OCI-LY7 (cell line): Measurements from ENCODE around the gene PIK3R6. TPM values are rescaled to one million over a fixed set of nuclear protein-coding genes. Genes with fewer than 3 reads are reported as not detected.

Experiments
- BruUV-seq: library from RNA; stranded (reverse); fragments of 400-500 nt; replicated peaks from 2 replicates; lab custom pipeline; 2021; lab: Mats Ljungman, UMichigan
- CTCF ChIA-PET: fragments of 300-600 bp; sonication (Branson Sonifier 250); formaldehyde crosslinking; loops from one replicate; lab custom pipeline; 2022; ENCODE audit warnings: antibody characterized with exemption; ENCODE audit not compliant: unreplicated experiment; lab: Charles Lee
- POLR2A ChIA-PET: fragments of 300-600 bp; sonication (Branson Sonifier 250); formaldehyde crosslinking; loops from one replicate; lab custom pipeline; 2022; ENCODE audit warnings: antibody characterized with exemption; lab: Charles Lee
- DNase-seq: peaks from one replicate; pipeline ENCODE4 v3.0.0-alpha.2; 2015; ENCODE audit warnings: low spot score
- H2AFZ ChIP-seq: fragments of 200-600 bp; sonication (generic), shearing (Covaris generic); 2 replicates; pipeline ENCODE4 v1.6.1; 2014; ENCODE audit warnings: mild to moderate bottlenecking, antibody characterized with exemption, low read length, moderate library complexity
- H3K27ac ChIP-seq: fragments of 200-600 bp; sonication (generic); 2 replicates; pipeline ENCODE4 v1.5.1; 2014; ENCODE audit warnings: mixed run types, low read depth, mild to moderate bottlenecking, moderate library complexity, low read length, inconsistent platforms; ENCODE audit not compliant: poor library complexity, severe bottlenecking
- H3K36me3 ChIP-seq: fragments of 200-600 bp; sonication (generic); 2 replicates; pipeline ENCODE4 v1.6.1; 2014; ENCODE audit warnings: mild to moderate bottlenecking, antibody characterized with exemption, low read length, moderate library complexity, mixed read lengths; ENCODE audit not compliant: insufficient read depth
- H3K4me1 ChIP-seq: fragments of 200-600 bp; sonication (generic); 2 replicates; pipeline ENCODE4 v1.5.1; 2014; ENCODE audit warnings: mild to moderate bottlenecking, low read length; ENCODE audit not compliant: insufficient read depth, poor library complexity, severe bottlenecking
- H3K4me2 ChIP-seq: fragments of 200-600 bp; sonication (generic); 2 replicates; pipeline ENCODE4 v1.6.1; 2014; ENCODE audit warnings: mild to moderate bottlenecking, low read length
- H3K4me3 ChIP-seq: fragments of 200-600 bp; sonication (generic); 2 replicates; pipeline ENCODE4 v1.5.1; 2014; ENCODE audit warnings: mild to moderate bottlenecking, low read depth, low read length; ENCODE audit not compliant: poor library complexity, severe bottlenecking
- H3K79me2 ChIP-seq: fragments of 200-600 bp; sonication (generic); 2 replicates; pipeline ENCODE4 v1.6.1; 2016; ENCODE audit warnings: low read depth, mild to moderate bottlenecking, low read length, moderate library complexity, mixed read lengths; ENCODE audit not compliant: insufficient read depth
- H3K9me2 ChIP-seq: fragments of 200-600 bp; sonication (generic); 2 replicates; pipeline ENCODE4 v1.6.1; 2016; ENCODE audit warnings: mild to moderate bottlenecking, low read length, mixed read lengths; ENCODE audit not compliant: insufficient read depth
- H3K9me3 ChIP-seq: fragments of 200-600 bp; sonication (generic); 2 replicates; pipeline ENCODE4 v1.6.1; 2014; ENCODE audit warnings: mild to moderate bottlenecking, mixed run types, low read length, mixed read lengths
- H4K20me1 ChIP-seq: fragments of 200-600 bp; sonication (generic); 2 replicates; pipeline ENCODE4 v1.6.1; 2014; ENCODE audit warnings: mild to moderate bottlenecking, antibody characterized with exemption, low read length, moderate library complexity, mixed read lengths; ENCODE audit not compliant: insufficient read depth
- CTCF ChIP-seq: fragments of 200-600 bp; sonication (generic); conservative IDR thresholded peaks from 2 replicates; pipeline ENCODE4 v1.5.1; 2014; ENCODE audit warnings: mild to moderate bottlenecking, antibody characterized with exemption, low read length, moderate library complexity, mixed read lengths
- EZH2phosphoT487 ChIP-seq: fragments of 200-600 bp; sonication (generic); IDR thresholded peaks from 2 replicates; pipeline ENCODE4 v1.6.1; 2018; ENCODE audit warnings: low read depth, borderline replicate concordance, mild to moderate bottlenecking, mixed run types, antibody characterized with exemption, low read length, moderate library complexity, mixed read lengths
- intact Hi-C: fragments of 100-400 bp; cut with micrococcal nuclease; formaldehyde crosslinking; loops from one replicate; pipeline ENCODE4 v1.10.0; 2022; ENCODE audit not compliant: unreplicated experiment
- total RNA-seq, 2 experiments: library from RNA; depleted of rRNA in 1 of 2; stranded (reverse); fragments of >200 nt in 1 of 2; shearing (Covaris generic) in 1 of 2; gene quantifications; 2 replicates each; pipeline ENCODE4 v1.2.3, GENCODE V29; 2014 to 2022

PIK3R6 gene
- total RNA-seq, 2 experiments from 2014 or later: not detected

- Histone ChIP-seq H2AFZ (no peak overlapping the region), H3K27ac (no peak overlapping the region), H3K9me3 (0 out of 2 replicates have a peak, but pooled peaks cover 7% of the 10 kb centered on the region), H4K20me1 (no peaks in the 10 kb centered on the region), H3K9me2 (no peaks in the 10 kb centered on the region), H3K4me3 (no peak overlapping the region), H3K4me1 (no peaks in the 10 kb centered on the region), H3K79me2 (no peaks in the 10 kb centered on the region), H3K4me2 (no peak overlapping the region), H3K36me3 (no peaks in the 10 kb centered on the region)
- ChIA-PET POLR2A (no interaction called here), CTCF (no interaction called here)
- TF ChIP-seq CTCF: no peak
- no peak for TF ChIP-seq EZH2phosphoT487
- no peak for DNase-seq
- no TSS peak for BruUV-seq
- intact Hi-C loops: no loop called here
Observed at GRCh38 chr17:8826808-8827435, 40.6 kb downstream of the PIK3R6 start.

- intact Hi-C loops: no loop called here
- Histone ChIP-seq H4K20me1 (no peaks in the 10 kb centered on the region), H3K4me2 (no peak overlapping the region), H3K27ac (no peak overlapping the region), H3K4me1 (no peaks in the 10 kb centered on the region), H3K4me3 (no peak overlapping the region), H3K9me3 (0 out of 2 replicates have a peak, but pooled peaks cover 7% of the 10 kb centered on the region), H3K9me2 (no peaks in the 10 kb centered on the region), H3K79me2 (no peaks in the 10 kb centered on the region), H3K36me3 (no peaks in the 10 kb centered on the region), H2AFZ (no peak overlapping the region)
- BruUV-seq: no TSS peak
- TF ChIP-seq CTCF (no peak), EZH2phosphoT487 (no peak)
- CTCF ChIA-PET: no interaction called here
- POLR2A ChIA-PET: no interaction called here
- no peak for DNase-seq
Observed at GRCh38 chr17:8825802-8826201, 41.7 kb downstream of the PIK3R6 start.

- DNase-seq: no peak
- Histone ChIP-seq H3K4me1 (no peaks in the 10 kb centered on the region), H3K79me2 (no peaks in the 10 kb centered on the region), H3K36me3 (no peaks in the 10 kb centered on the region), H3K4me3 (no peak overlapping the region), H3K9me2 (no peaks in the 10 kb centered on the region), H3K27ac (no peak overlapping the region), H2AFZ (no peak overlapping the region), H4K20me1 (no peaks in the 10 kb centered on the region), H3K9me3 (0 out of 2 replicates have a peak, but pooled peaks cover 7% of the 10 kb centered on the region), H3K4me2 (no peak overlapping the region)
- TF ChIP-seq EZH2phosphoT487: no peak
- BruUV-seq: no TSS peak
- CTCF ChIA-PET: no interaction called here
- intact Hi-C loops: no loop called here
- POLR2A ChIA-PET: no interaction called here
Observed at GRCh38 chr17:8823279-8823678, 44.2 kb downstream of the PIK3R6 start.
